Measurements from ENCODE around the gene ZBED4.
A peak's percentile ranks its signal among the peaks of the same experiment; 100 is the strongest.

ZBED4 gene

DNA sequence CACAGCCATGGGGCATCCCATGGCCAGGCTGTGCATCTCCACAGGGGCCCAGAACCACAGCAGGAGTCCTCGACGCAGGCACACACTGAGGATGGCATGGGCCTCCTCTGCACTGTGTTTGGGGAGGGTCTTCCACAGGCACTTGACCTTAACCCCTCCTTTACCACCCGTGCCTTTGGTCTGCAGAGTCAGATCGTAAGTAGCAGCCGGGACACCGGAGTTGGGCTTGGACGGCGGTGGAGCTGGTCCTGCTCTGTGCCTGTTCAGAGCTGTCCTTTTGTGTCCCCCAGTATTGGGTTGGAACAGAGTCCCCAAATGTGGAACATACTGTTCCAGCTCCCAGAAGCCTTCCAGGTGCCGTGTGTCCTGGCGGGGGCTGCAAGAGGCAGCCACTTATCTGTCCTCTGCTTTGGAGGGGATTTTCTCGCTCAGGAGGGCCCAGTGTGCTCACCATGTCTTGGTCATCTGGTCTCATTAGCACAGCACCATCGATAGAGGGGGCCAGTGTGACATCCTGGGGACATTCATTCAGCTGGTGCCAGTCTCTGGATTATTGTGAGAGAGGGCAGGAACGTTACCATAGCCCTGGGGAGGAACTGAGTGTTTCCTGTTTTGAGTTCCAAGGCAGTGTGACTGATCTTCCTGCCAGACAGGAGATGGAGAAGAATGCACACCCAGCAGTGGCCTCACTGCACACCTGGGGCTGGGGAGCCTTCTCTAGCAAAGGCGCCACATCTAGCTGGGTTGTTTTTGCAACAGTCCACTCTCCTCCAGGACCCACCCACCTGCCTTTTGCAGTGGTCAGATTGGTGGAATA is 77.2 kb downstream of the ZBED4 start:
- peak; percentile 37 for DNase-seq (ENCODE audit: low read depth, low spot score)
- peak overlapping the region; percentile 10 for H3K27ac ChIP-seq

DNA sequence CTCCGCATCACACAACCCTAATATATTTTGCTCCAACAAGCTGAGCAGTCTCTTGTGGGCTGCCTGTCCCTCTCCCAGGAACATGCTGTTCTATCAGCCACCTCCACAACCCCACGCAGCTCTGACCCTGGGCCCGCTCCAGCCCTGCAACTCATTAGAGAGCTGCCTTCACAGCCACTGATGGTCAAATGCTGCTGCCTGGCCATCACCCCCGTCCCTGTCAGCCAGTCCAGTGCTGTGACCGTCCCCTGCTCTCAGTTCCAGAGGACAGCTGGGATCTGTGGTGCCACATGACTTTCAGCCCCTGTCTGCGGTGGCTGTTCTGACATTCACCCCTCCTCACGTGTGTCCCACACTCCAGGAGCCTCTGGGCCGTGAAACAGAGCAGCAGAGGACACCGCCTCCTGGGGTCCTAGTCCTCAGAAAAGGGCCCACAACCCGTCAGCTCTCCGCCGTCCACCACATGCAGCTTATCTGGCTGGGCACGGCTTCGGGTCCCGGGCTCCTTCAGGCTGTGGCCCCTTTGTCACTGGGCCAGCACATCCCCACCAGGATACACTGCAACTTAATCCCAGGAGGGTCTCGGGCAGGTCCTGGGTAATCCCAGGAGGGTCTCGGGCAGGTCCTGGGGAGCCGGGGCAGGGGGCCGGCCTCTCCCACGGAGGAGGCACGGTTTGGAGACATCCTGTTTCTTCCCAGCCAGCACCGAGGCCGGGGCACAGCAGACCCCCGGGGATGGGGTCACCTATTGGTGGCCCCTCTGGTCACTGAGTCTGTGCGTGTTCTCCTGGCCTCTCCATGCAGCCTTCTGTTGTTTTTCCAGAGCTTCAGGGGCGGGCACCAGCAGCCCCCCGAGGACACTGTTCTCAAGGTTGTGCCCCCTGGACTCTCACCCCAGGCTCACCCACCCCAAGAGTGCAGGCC is 79.9 kb downstream of the ZBED4 start:
- H3K27ac ChIP-seq, result no peak overlapping the region
- no peak for DNase-seq (ENCODE audit: low read depth, low spot score)

- no peak overlapping the region for H3K27ac ChIP-seq
These were observed 80.7 kb downstream of the ZBED4 start for GRCh38 chr22:49934160-49934890.

GRCh38 chr22:49934891-49935557 is 81.4 kb downstream of the ZBED4 start:
- DNase-seq (ENCODE audit: low read depth, low spot score), result no peak
- H3K27ac ChIP-seq, result no peak overlapping the region

More at GRCh38 chr22:49934160-49934890, 80.7 kb downstream of the ZBED4 start:
- DNase-seq (ENCODE audit: low read depth, low spot score), result no peak

GRCh38 chr22:49935561-49935960 is 81.9 kb downstream of the ZBED4 start:
- H3K27ac ChIP-seq, result no peak overlapping the region
- no peak for DNase-seq (ENCODE audit: low read depth, low spot score)

GRCh38 chr22:49936018-49936972 is 82.7 kb downstream of the ZBED4 start:
- H3K27ac ChIP-seq, result no peak overlapping the region
- DNase-seq (ENCODE audit: low read depth, low spot score), result no peak

GRCh38 chr22:49936973-49937757 is 83.5 kb downstream of the ZBED4 start:
- H3K27ac ChIP-seq, result no peak overlapping the region
- DNase-seq (ENCODE audit: low read depth, low spot score), result no peak

GRCh38 chr22:49937758-49938564 is 84.3 kb downstream of the ZBED4 start:
- no peak for DNase-seq (ENCODE audit: low read depth, low spot score)
- H3K27ac ChIP-seq, result no peak overlapping the region

GRCh38 chr22:49938565-49939136 is 85.0 kb downstream of the ZBED4 start:
- H3K27ac ChIP-seq, result no peak overlapping the region
- no peak for DNase-seq (ENCODE audit: low read depth, low spot score)
